ENCODE results near the gene PTGES. TPM values are rescaled to one million over a fixed set of nuclear protein-coding genes. Genes with fewer than 3 reads are reported as not detected.
"Not testable (repeated sequence)": the region's sequence is repeated elsewhere in the genome, so short reads cannot be mapped to it uniquely, and the experiment has no call there.

The PTGES gene
- total RNA-seq (1 to 10 TPM; 3.5 to 9.1 TPM), polyA plus RNA-seq (1 to 10 TPM in 1 of 2 donors, under 1 TPM in 1; 0.13 to 2.3 TPM)
- long read RNA-seq, donor 1, transcript PTGES-201 (3 exons, 1,774 nt) = major isoform, 10 of 11 reads
- long read RNA-seq, donor 1, partial matches to known transcripts = 0 of 11 reads
- long read RNA-seq, donor 1, other reads (novel, unspliced or antisense) = 1 of 11 reads
- long read RNA-seq, donor 2, transcript PTGES-201 (3 exons, 1,774 nt) = major isoform, 6 of 9 reads
- long read RNA-seq, donor 2, partial matches to known transcripts = 1 of 9 reads
- long read RNA-seq, donor 2, other reads (novel, unspliced or antisense) = 2 of 9 reads

DNA sequence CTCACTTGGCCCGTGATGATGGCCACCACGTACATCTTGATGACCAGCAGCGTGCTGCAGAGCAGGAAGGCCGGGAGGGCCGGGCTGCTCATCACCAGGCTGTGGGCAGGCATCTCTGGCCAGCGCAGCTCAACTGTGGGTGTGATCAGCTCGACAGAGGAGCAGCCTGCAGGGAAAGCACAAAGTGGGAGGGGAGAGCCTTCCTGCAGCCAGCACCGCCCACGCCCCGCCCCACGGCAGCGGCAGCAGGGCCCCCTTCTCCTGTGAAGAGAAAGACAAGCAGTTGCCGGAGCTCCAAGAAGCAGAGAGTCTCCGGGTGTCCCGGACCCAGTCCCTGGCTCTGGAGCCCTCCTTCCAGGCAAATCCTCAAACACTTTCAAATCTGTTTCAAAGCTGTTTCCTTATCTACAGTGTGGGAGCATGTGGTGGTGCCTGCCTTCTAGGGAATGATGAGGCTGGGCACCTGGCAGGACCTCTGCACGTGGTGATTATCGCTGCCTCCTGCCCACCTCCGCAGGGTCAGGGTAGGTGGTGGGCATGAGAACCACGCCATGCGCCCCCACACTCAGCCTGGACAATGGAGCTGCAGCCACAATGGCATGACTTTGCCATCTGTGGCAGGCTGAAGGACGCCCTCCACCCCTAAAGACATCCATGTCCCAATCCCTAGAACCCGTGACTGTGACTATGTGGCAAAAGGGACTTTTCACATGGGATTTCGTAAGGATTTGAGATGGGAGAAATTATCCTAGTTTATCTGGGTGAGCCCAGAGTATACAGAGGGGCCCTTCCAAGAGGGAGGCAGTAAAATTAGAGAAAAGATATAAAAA, at the start of gene PTGES:
Gene PTGES (minus strand): TSS at position 143 of the 830 bp plus-strand sequence. CDS start 30 bp downstream, at position 113.
- H3K36me3 ChIP-seq (ENCODE audit: control insufficient read depth in 1 of 2, insufficient read depth in 2 of 2, low read length in 1 of 2) = no peaks in the 10 kb centered on the region
- intact Hi-C loops (cut with DNase I) = no loop called here
- no peaks in the 10 kb centered on the region for H3K4me1 ChIP-seq (ENCODE audit: control insufficient read depth in 1 of 2, insufficient read depth in 2 of 2, low read length in 2 of 2)
- WGBS, 2 donors = 15 to 17% methylated on average over 23 of the region's 23 CpGs
- H3K27ac ChIP-seq (ENCODE audit: low read depth in 1 of 2, low read length in 2 of 2) = no peak within 1 kb of the TSS
- ATAC-seq (ENCODE audit: low FRiP score) (peak; percentile 86), DNase-seq (peak; percentile 83 to 91)
- no peaks in the 10 kb centered on the region for H3K9me3 ChIP-seq (ENCODE audit: control insufficient read depth, low read length)
- H3K4me3 ChIP-seq (ENCODE audit: low read length in 2 of 2) = no peak within 1 kb of the TSS
- H3K27me3 ChIP-seq (ENCODE audit: control insufficient read depth in 1 of 2, insufficient read depth in 2 of 2, low read length in 1 of 2) = no peaks in the 10 kb centered on the region

DNA sequence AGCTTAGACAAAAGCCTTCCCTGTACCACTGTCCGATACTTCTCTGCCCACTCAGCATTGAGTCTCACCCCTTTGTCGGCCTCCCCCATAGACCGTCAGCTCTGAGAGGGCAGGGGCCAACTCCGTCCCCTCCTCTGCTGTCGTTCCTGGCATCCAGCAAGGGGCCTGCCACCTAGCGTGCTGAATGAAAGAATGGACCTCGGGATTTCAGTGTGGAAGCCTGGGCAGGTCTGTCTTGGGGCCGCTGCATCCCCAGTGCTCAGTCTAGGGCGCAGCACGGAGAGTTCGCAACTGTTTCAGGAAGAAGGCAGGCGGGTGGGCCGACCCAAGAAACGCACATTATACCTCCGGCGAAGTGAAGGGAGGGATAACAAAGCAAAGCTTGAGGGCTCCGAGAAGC, 48.7 kb upstream of the PTGES start:
- WGBS, 2 donors = 70 to 76% methylated on average over 17 of the region's 17 CpGs
- intact Hi-C loops (cut with DNase I) = no loop called here

DNA sequence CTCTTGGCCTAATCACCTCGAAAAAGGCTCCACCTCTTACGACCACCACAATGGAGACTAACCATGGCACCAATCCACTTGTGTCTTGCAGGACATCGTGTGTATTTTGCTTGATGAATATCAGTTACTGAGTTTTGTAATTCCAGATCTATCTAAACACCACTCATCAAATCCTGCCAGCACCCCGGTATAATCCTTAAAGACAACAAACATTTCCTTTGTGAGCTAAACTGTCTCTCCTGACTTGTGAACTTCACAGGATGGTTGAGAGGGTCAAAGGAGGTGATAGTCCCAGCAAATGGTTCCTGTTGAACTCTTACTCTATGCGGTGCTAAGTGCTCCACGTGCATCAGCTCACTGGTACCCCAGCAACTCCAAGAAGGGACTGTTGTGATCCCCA, 46.1 kb upstream of the PTGES start:
- Histone ChIP-seq H3K36me3 (ENCODE audit: control insufficient read depth in 1 of 2, insufficient read depth in 2 of 2, low read length in 1 of 2) (no peaks in the 10 kb centered on the region), H3K27ac (ENCODE audit: low read depth in 1 of 2, low read length in 2 of 2) (no peak overlapping the region), H3K4me3 (ENCODE audit: low read length in 2 of 2) (no peak overlapping the region), H3K4me1 (ENCODE audit: control insufficient read depth in 1 of 2, insufficient read depth in 2 of 2, low read length in 2 of 2) (no peaks in the 10 kb centered on the region), H3K27me3 (ENCODE audit: control insufficient read depth in 1 of 2, insufficient read depth in 2 of 2, low read length in 1 of 2) (no peaks in the 10 kb centered on the region), H3K9me3 (ENCODE audit: control insufficient read depth, low read length) (no peaks in the 10 kb centered on the region)
- intact Hi-C loops (cut with DNase I) = no loop called here
- DNase-seq = no peak
- no peak for ATAC-seq (ENCODE audit: low FRiP score)
- WGBS, 2 donors = 52 to 60% methylated on average over 6 of the region's 6 CpGs

More for the DNA sequence above, 48.7 kb upstream of the PTGES start:
- Histone ChIP-seq H3K4me1 (ENCODE audit: control insufficient read depth in 1 of 2, insufficient read depth in 2 of 2, low read length in 2 of 2) (no peaks in the 10 kb centered on the region), H3K4me3 (ENCODE audit: low read length in 2 of 2) (no peak overlapping the region), H3K36me3 (ENCODE audit: control insufficient read depth in 1 of 2, insufficient read depth in 2 of 2, low read length in 1 of 2) (no peaks in the 10 kb centered on the region), H3K27me3 (ENCODE audit: control insufficient read depth in 1 of 2, insufficient read depth in 2 of 2, low read length in 1 of 2) (no peaks in the 10 kb centered on the region), H3K27ac (ENCODE audit: low read depth in 1 of 2, low read length in 2 of 2) (no peak overlapping the region), H3K9me3 (ENCODE audit: control insufficient read depth, low read length) (no peaks in the 10 kb centered on the region)
- ATAC-seq (ENCODE audit: low FRiP score) (no peak), DNase-seq (no peak)

GRCh38 chr9:129796029-129796428, 43.2 kb upstream of the PTGES start:
- ATAC-seq (ENCODE audit: low FRiP score); DNase-seq; H3K9me3 ChIP-seq (ENCODE audit: control insufficient read depth, low read length); H3K4me3 ChIP-seq (ENCODE audit: low read length in 2 of 2); intact Hi-C loops (cut with DNase I); H3K36me3 ChIP-seq (ENCODE audit: control insufficient read depth in 1 of 2, insufficient read depth in 2 of 2, low read length in 1 of 2); H3K4me1 ChIP-seq (ENCODE audit: control insufficient read depth in 1 of 2, insufficient read depth in 2 of 2, low read length in 2 of 2); H3K27ac ChIP-seq (ENCODE audit: low read depth in 1 of 2, low read length in 2 of 2); H3K27me3 ChIP-seq (ENCODE audit: control insufficient read depth in 1 of 2, insufficient read depth in 2 of 2, low read length in 1 of 2): not testable (repeated sequence)
- 72 to 76% methylated on average over 2 of the region's 2 CpGs for WGBS, 2 donors

DNA sequence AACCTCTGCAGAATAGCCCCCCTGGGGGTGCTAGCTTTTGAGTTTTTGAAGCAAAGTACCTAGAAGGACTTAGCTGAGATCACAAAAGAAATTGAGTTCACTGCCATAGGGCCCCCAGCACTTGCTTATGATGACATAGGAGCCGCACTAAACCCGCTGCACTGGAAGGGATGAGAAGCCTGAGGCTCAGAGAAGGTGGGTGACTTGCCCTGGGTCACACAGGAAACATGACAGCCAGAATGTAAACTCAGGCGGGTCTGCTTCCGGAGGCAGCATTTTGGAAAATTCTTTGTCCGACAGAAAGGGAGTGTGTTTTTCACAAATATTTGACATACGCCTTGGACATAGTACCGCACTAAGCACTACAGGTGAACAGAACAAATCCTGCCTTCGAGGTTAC, 41.7 kb upstream of the PTGES start:
- no peak overlapping the region for H3K4me3 ChIP-seq (ENCODE audit: low read length in 2 of 2)
- no peaks in the 10 kb centered on the region for H3K4me1 ChIP-seq (ENCODE audit: control insufficient read depth in 1 of 2, insufficient read depth in 2 of 2, low read length in 2 of 2)
- H3K9me3 ChIP-seq (ENCODE audit: control insufficient read depth, low read length) = no peaks in the 10 kb centered on the region
- H3K27ac ChIP-seq (ENCODE audit: low read depth in 1 of 2, low read length in 2 of 2) = no peak overlapping the region
- DNase-seq = no peak
- no peaks in the 10 kb centered on the region for H3K36me3 ChIP-seq (ENCODE audit: control insufficient read depth in 1 of 2, insufficient read depth in 2 of 2, low read length in 1 of 2)
- ATAC-seq (ENCODE audit: low FRiP score) = no peak
- intact Hi-C loops (cut with DNase I) = loop anchor here in 1 of 2 donors (5.0 kb wide), 1 partner anchor 662 kb away; no protein-coding TSS in a partner anchor
- 79% methylated on average over 8 of the region's 8 CpGs for WGBS, 2 donors
- no peaks in the 10 kb centered on the region for H3K27me3 ChIP-seq (ENCODE audit: control insufficient read depth in 1 of 2, insufficient read depth in 2 of 2, low read length in 1 of 2)

GRCh38 chr9:129786481-129786880, 33.6 kb upstream of the PTGES start:
- no peaks in the 10 kb centered on the region for H3K9me3 ChIP-seq (ENCODE audit: control insufficient read depth, low read length)
- H3K36me3 ChIP-seq (ENCODE audit: control insufficient read depth in 1 of 2, insufficient read depth in 2 of 2, low read length in 1 of 2) = no peaks in the 10 kb centered on the region
- 85 to 89% methylated on average over 10 of the region's 10 CpGs for WGBS, 2 donors
- no peak overlapping the region for H3K4me3 ChIP-seq (ENCODE audit: low read length in 2 of 2)
- H3K27me3 ChIP-seq (ENCODE audit: control insufficient read depth in 1 of 2, insufficient read depth in 2 of 2, low read length in 1 of 2) = no peaks in the 10 kb centered on the region
- H3K27ac ChIP-seq (ENCODE audit: low read depth in 1 of 2, low read length in 2 of 2) = no peak overlapping the region
- DNase-seq (no peak), ATAC-seq (ENCODE audit: low FRiP score) (no peak)
- H3K4me1 ChIP-seq (ENCODE audit: control insufficient read depth in 1 of 2, insufficient read depth in 2 of 2, low read length in 2 of 2) = no peaks in the 10 kb centered on the region
- intact Hi-C loops (cut with DNase I) = loop anchor here in 1 of 2 donors (5.0 kb wide), 1 partner anchor 654 kb away; no protein-coding TSS in a partner anchor

GRCh38 chr9:129785866-129786265, 33.0 kb upstream of the PTGES start:
- intact Hi-C loops (cut with DNase I) = loop anchor here in 1 of 2 donors (5.0 kb wide), 1 partner anchor 654 kb away; no protein-coding TSS in a partner anchor
- WGBS, 2 donors = 83 to 84% methylated on average over 1 of the region's 1 CpG
- no peaks in the 10 kb centered on the region for H3K36me3 ChIP-seq (ENCODE audit: control insufficient read depth in 1 of 2, insufficient read depth in 2 of 2, low read length in 1 of 2)

GRCh38 chr9:129784970-129785369, 32.1 kb upstream of the PTGES start:
- 75 to 76% methylated on average over 11 of the region's 11 CpGs for WGBS, 2 donors
- H3K9me3 ChIP-seq (ENCODE audit: control insufficient read depth, low read length); H3K36me3 ChIP-seq (ENCODE audit: control insufficient read depth in 1 of 2, insufficient read depth in 2 of 2, low read length in 1 of 2); ATAC-seq (ENCODE audit: low FRiP score); H3K27me3 ChIP-seq (ENCODE audit: control insufficient read depth in 1 of 2, insufficient read depth in 2 of 2, low read length in 1 of 2); DNase-seq; H3K4me1 ChIP-seq (ENCODE audit: control insufficient read depth in 1 of 2, insufficient read depth in 2 of 2, low read length in 2 of 2); H3K27ac ChIP-seq (ENCODE audit: low read depth in 1 of 2, low read length in 2 of 2); H3K4me3 ChIP-seq (ENCODE audit: low read length in 2 of 2): not testable (repeated sequence)
- intact Hi-C loops (cut with DNase I) = loop anchor here in 1 of 2 donors (5.0 kb wide), 2 partner anchors 48 to 653 kb away; no protein-coding TSS in a partner anchor

More at GRCh38 chr9:129785866-129786265, 33.0 kb upstream of the PTGES start:
- Histone ChIP-seq H3K27ac (ENCODE audit: low read depth in 1 of 2, low read length in 2 of 2) (no peak overlapping the region), H3K4me1 (ENCODE audit: control insufficient read depth in 1 of 2, insufficient read depth in 2 of 2, low read length in 2 of 2) (no peaks in the 10 kb centered on the region), H3K9me3 (ENCODE audit: control insufficient read depth, low read length) (no peaks in the 10 kb centered on the region), H3K4me3 (ENCODE audit: low read length in 2 of 2) (no peak overlapping the region), H3K27me3 (ENCODE audit: control insufficient read depth in 1 of 2, insufficient read depth in 2 of 2, low read length in 1 of 2) (no peaks in the 10 kb centered on the region)
- ATAC-seq (ENCODE audit: low FRiP score) (no peak), DNase-seq (no peak)
